ENCODE measurements around the gene MS4A8. TPM values are rescaled to one million over a fixed set of nuclear protein-coding genes. Genes with fewer than 3 reads are reported as not detected.
"Not testable (repeated sequence)": the region's sequence is repeated elsewhere in the genome, so short reads cannot be mapped to it uniquely, and the experiment has no call there.

MS4A8 gene
- total and polyA plus RNA-seq, 4 donors = 11.4 to 45.9 (median 30.3) TPM

DNA sequence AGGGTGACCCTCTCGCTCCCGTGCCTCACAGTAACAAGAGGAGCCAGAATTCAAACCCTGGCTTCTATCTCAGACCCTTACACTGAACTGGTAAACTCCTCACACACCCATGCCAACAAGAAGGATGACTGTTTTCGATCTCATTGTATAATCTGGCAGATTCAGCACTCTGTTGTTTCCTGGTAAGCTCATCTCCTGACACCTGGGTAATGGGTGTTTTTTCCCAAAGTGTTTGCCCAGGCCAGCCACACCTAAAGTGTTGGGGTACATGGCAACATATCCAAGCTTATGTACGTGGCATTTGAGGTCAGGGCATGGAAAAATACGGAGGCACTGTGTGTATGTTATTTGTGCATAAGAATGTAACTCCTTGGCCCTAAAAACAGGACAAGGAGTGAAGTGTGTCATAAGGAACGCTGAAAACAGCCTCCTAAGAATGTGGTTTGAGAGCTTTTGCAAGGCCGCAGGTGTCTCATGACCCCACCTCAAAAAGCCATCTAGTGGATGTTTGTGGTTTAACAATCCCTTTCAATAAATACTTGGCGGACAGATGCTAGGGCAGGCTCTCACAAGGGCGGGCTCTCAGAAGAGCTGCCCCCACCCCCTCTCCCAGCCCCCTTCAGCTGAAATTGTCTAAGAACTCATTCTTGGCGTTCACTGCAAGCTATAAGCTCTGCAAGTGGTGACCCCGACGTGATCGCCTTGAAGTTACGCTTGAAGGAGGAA is 57.1 kb downstream of the MS4A8 start, which contains the start of gene MS4A15:
Gene MS4A15, plus strand, starts transcription at position 561 of the 726 bp plus-strand sequence. CDS start 6,867 bp downstream, outside the sequence.
- Histone ChIP-seq H3K4me1 (ENCODE audit: control insufficient read depth in 5 of 5, insufficient read depth in 5 of 5, low read length in 5 of 5) (peaks cover 0 to 3% (median 0%) of the 10 kb centered on the region in 5 donors), H3K27me3 (ENCODE audit: control insufficient read depth in 3 of 3, insufficient read depth in 3 of 3, low read length in 2 of 3) (no peaks in the 10 kb centered on the region), H3K36me3 (ENCODE audit: control insufficient read depth in 4 of 4, insufficient read depth in 4 of 4, low read length in 4 of 4) (no peaks in the 10 kb centered on the region), H3K9me3 (ENCODE audit: control insufficient read depth in 4 of 4, insufficient read depth in 3 of 4, low read length in 3 of 4) (peaks cover 0 to 4% (median 0%) of the 10 kb centered on the region in 4 donors), H3K27ac (ENCODE audit: low read depth in 1 of 2, low read length in 1 of 2) (no peak within 1 kb of the TSS), H3K9ac (ENCODE audit: insufficient read depth in 1 of 2, low read length in 2 of 2) (no peak within 1 kb of the TSS), H3K4me3 (peak within 1 kb of the TSS; percentile 3)
- DNase-seq = peak in 2 of 3 donors; percentile 17 to 49
- peak; percentile 64 for ATAC-seq (ENCODE audit: insufficient read depth, low FRiP score)
- TF ChIP-seq, protein P1, sequence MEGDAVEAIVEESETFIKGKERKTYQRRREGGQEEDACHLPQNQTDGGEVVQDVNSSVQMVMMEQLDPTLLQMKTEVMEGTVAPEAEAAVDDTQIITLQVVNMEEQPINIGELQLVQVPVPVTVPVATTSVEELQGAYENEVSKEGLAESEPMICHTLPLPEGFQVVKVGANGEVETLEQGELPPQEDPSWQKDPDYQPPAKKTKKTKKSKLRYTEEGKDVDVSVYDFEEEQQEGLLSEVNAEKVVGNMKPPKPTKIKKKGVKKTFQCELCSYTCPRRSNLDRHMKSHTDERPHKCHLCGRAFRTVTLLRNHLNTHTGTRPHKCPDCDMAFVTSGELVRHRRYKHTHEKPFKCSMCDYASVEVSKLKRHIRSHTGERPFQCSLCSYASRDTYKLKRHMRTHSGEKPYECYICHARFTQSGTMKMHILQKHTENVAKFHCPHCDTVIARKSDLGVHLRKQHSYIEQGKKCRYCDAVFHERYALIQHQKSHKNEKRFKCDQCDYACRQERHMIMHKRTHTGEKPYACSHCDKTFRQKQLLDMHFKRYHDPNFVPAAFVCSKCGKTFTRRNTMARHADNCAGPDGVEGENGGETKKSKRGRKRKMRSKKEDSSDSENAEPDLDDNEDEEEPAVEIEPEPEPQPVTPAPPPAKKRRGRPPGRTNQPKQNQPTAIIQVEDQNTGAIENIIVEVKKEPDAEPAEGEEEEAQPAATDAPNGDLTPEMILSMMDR (IDR thresholded peaks at IDR 0.05; ENCODE audit: control extremely low read depth, extremely low read depth) = no peak
- 51 to 59% methylated on average over 14 of the region's 14 CpGs for WGBS, 2 donors

DNA sequence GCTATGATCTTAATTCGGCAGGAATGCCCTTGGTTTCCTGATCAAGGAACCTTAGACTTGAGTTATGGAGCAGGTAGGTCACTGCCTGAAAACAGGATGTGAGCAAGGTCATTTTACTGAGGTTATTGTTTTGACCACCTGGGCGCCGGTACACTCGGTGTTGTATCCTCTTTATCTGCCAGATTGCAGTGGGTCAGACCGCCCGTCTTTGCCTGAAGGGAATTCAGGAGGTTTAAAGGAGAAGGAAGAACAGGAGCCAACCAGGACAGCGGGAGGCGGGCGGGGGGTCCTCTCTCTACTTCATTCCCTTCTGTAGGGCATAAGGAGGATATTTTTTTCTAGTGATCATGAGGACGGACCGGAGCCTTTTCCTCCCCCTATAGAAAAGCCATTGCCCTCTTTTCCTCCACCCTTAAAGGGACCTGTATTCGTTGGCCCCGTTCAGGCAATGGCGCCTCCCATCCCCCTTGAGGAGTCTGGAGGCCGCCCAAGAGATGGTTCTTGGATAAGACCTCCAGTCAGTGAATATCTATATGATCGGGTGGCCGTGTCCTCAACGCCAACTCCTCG is 57.9 kb downstream of the MS4A8 start:
- Histone ChIP-seq H3K4me3 (peak overlapping the region; percentile 3), H3K9ac (ENCODE audit: insufficient read depth in 1 of 2, low read length in 2 of 2) (no peak overlapping the region), H3K27ac (ENCODE audit: low read depth in 1 of 2, low read length in 1 of 2) (no peak overlapping the region), H3K27me3 (ENCODE audit: control insufficient read depth in 3 of 3, insufficient read depth in 3 of 3, low read length in 2 of 3) (no peaks in the 10 kb centered on the region), H3K36me3 (ENCODE audit: control insufficient read depth in 4 of 4, insufficient read depth in 4 of 4, low read length in 4 of 4) (no peaks in the 10 kb centered on the region), H3K9me3 (ENCODE audit: control insufficient read depth in 4 of 4, insufficient read depth in 3 of 4, low read length in 3 of 4) (peaks cover 0 to 4% (median 0%) of the 10 kb centered on the region in 4 donors), H3K4me1 (ENCODE audit: control insufficient read depth in 5 of 5, insufficient read depth in 5 of 5, low read length in 5 of 5) (peaks cover 0 to 3% (median 0%) of the 10 kb centered on the region in 5 donors)
- ATAC-seq (ENCODE audit: insufficient read depth, low FRiP score) = no peak
- WGBS, 2 donors = 87 to 90% methylated on average over 19 of the region's 19 CpGs
- DNase-seq = no peak
- TF ChIP-seq, protein P1 (IDR thresholded peaks at IDR 0.05; ENCODE audit: control extremely low read depth, extremely low read depth) = no peak

DNA sequence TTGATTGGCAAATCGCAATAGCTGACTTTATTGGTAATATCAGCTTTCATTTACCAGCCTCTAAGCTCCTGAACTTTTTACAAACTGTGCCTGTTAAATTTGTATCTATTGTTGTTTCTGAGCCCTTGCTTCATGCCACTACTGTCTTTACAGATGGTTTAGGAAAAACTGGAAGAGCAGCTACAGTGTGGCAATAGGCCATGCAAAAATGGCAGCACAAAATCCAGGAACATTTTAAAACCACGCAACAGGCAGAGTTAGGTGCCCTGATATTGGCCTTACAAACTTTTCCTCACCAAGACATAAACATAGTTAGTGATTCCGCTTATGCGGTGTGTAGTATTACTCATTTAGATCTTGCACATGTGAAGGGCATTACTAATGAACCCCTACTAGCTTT is 59.3 kb downstream of the MS4A8 start:
- 90 to 95% methylated on average over 4 of the region's 4 CpGs for WGBS, 2 donors
- H3K27ac ChIP-seq (ENCODE audit: low read depth in 1 of 2, low read length in 1 of 2); ATAC-seq (ENCODE audit: insufficient read depth, low FRiP score); H3K4me3 ChIP-seq; H3K9ac ChIP-seq (ENCODE audit: insufficient read depth in 1 of 2, low read length in 2 of 2); H3K27me3 ChIP-seq (ENCODE audit: control insufficient read depth in 3 of 3, insufficient read depth in 3 of 3, low read length in 2 of 3); H3K36me3 ChIP-seq (ENCODE audit: control insufficient read depth in 4 of 4, insufficient read depth in 4 of 4, low read length in 4 of 4); H3K9me3 ChIP-seq (ENCODE audit: control insufficient read depth in 4 of 4, insufficient read depth in 3 of 4, low read length in 3 of 4); DNase-seq; H3K4me1 ChIP-seq (ENCODE audit: control insufficient read depth in 5 of 5, insufficient read depth in 5 of 5, low read length in 5 of 5): not testable (repeated sequence)

DNA sequence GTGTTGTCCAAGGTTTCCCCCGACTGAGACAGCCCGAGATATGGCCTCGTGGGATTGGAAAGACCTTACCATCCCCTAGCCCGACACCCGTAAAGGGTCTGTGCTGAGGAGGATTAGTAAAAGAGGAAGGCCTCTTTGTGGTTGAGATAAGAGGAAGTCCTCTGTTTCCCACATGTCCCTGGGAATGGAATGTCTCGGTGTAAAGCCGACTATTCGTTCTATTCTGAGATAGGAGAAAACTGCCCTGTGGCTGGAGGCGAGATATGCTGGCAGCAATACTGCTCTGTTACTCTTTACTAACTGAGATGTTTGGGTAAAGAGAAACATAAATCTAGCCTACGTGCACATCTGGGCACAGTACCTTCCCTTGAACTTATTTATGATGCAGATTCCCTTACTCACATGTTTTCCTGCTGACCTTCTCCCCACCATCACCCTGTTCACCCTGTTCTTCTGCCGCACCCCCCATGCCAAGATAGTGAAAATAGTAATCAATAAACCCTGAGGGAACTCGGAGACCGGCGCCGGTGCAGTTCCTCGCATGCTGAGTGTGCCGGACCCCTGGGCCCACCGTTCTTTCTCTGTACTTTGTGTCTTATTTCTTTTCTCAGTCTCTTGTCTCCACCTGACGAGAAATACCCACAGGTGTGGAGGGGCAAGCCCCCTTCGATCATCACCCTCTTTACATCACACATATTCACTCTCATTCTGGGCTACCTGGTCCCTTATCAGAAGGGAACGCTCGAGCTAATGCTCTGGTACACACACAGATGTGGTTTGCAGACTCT is 60.2 kb downstream of the MS4A8 start:
- not testable (repeated sequence) for ATAC-seq (ENCODE audit: insufficient read depth, low FRiP score); H3K4me1 ChIP-seq (ENCODE audit: control insufficient read depth in 5 of 5, insufficient read depth in 5 of 5, low read length in 5 of 5)
- WGBS, 2 donors = 62 to 73% methylated on average over 22 of the region's 22 CpGs

More for the DNA sequence above, 60.2 kb downstream of the MS4A8 start:
- not testable (repeated sequence) for H3K36me3 ChIP-seq (ENCODE audit: control insufficient read depth in 4 of 4, insufficient read depth in 4 of 4, low read length in 4 of 4); H3K9ac ChIP-seq (ENCODE audit: insufficient read depth in 1 of 2, low read length in 2 of 2); H3K27ac ChIP-seq (ENCODE audit: low read depth in 1 of 2, low read length in 1 of 2); H3K4me3 ChIP-seq; H3K9me3 ChIP-seq (ENCODE audit: control insufficient read depth in 4 of 4, insufficient read depth in 3 of 4, low read length in 3 of 4); H3K27me3 ChIP-seq (ENCODE audit: control insufficient read depth in 3 of 3, insufficient read depth in 3 of 3, low read length in 2 of 3); DNase-seq

Measured in lung (tissue), 12 donors.